ENCODE measurements around the gene TEDC1.

TEDC1 gene

DNA sequence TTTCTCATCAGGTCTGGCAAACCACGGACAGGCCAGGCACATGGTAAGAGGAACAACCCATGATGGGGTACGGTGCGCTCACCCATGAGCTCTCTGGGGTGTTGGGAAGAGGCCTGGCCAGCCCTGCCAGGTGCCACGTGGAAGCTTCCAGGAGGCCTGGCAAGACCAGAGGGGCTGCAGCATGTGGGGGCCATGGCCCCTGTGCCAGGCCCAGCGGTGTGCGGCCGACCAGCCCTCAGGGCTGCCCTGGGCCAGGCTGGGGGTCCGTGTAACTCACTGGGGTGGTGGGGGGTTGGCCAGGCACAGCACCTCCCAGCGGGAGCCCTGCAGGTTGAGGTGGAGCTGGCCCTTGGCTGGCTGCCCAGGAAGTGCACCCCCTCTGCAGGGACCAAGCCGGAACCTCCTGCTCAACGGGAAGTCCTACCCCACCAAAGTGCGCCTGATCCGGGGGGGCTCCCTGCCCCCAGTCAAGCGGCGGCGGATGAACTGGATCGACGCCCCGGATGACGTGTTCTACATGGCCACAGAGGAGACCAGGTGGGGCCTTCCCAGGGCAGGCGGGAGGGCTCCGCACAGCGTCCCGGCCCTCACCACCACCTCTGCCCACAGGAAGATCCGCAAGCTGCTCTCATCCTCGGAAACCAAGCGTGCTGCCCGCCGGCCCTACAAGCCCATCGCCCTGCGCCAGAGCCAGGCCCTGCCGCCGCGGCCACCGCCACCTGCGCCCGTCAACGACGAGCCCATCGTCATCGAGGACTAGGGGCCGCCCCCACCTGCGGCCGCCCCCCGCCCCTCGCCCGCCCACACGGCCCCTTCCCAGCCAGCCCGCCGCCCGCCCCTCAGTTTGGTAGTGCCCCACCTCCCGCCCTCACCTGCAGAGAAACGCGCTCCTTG, 21.3 kb upstream of the TEDC1 start:
- no peak for TF ChIP-seq CTCF (IDR thresholded peaks at IDR 0.05)

DNA sequence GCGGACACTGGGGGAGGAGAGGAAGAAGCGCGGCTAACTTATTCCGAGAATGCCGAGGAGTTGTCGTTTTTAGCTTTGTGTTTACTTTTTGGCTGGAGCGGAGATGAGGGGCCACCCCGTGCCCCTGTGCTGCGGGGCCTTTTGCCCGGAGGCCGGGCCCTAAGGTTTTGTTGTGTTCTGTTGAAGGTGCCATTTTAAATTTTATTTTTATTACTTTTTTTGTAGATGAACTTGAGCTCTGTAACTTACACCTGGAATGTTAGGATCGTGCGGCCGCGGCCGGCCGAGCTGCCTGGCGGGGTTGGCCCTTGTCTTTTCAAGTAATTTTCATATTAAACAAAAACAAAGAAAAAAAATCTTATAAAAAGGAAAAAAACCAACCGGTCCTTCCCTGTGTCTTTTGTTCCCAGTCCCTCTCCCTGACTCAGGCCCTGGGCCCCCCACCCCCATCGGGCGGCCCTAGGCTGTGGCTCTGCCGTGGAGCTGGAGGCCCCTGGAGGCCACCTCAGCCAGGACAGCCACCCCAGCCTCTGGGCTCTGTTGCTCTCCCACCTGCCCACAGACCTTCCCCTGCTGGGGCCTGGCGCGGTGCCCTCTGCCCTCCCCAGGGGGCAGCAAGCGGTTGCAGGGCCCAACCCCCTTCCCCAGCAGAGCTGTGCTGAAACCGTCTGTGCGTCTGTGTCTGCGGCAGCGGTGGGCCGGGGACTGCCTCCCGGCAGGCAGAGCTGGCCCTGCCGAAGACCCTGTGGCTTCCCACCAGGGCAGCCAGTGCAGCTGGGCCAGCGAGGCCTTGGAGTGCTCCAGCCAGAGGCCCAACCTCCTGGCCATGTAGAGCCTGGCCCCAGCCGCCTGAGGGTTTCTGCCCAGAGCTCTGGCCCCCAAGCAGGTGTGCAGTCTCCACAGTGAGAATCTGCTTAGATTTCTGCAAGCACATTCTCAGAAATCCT, 20.4 kb upstream of the TEDC1 start:
- no peak for TF ChIP-seq CTCF (IDR thresholded peaks at IDR 0.05)

DNA sequence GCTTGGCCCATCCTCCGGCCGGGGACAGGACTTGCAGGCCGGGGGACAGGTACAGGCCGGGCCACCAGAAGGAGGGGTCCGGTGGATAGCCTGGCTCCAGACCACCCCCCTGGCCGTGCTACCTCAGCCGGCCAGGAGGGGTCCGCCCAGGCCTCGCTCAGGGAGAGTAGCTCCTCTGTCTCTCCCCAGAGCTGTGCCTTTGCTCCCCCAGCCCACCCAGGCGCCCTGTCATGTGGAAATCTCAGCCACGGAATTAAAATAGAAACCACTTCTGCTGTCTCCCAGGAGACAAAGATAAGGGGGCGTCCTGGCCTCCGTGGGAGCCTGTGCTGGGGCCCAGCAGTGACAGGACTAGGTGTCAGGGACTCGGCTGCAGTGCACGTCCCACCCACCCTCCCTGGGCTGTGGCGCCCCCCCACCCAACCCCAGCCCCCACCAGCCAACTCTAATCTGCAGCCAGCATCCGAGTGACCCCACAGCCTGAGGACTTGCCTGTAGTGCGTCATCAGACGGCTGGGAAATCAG, 19.7 kb upstream of the TEDC1 start:
- TF ChIP-seq CTCF (IDR thresholded peaks at IDR 0.05), result no peak

DNA sequence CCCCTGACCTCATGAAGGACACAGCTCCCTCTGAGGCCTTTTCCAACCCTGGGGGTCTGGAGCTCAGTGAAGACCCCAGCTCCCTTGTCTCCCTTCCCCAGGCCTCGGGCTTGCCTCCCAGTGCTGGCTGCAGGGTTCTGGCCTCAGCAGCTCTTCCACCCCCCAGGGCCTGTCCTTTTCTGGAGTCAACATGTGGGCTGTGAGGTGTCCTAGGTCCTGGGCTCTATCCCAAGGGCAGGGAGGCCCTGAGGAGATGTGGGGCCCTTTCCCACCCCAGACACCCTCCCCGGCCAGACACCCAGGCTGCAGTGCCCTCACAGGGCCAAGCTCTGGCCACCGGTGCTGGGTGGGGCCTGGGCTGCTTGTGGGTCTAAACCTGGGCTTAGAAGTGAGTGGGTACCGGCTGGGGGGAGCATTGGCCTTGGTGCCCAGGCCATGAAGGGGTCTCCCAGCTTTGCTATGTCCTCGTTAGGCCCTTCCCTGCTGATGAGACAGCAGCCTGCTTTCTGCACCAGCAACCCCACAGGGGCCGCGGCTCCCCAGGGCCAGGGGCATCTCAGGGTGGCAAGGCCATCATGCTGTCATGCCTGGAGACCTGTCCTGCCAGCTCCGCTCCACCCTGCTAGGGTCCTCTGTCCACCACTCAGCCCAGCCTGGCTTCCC, 19.1 kb upstream of the TEDC1 start:
- TF ChIP-seq CTCF (IDR thresholded peaks at IDR 0.05), result no peak

DNA sequence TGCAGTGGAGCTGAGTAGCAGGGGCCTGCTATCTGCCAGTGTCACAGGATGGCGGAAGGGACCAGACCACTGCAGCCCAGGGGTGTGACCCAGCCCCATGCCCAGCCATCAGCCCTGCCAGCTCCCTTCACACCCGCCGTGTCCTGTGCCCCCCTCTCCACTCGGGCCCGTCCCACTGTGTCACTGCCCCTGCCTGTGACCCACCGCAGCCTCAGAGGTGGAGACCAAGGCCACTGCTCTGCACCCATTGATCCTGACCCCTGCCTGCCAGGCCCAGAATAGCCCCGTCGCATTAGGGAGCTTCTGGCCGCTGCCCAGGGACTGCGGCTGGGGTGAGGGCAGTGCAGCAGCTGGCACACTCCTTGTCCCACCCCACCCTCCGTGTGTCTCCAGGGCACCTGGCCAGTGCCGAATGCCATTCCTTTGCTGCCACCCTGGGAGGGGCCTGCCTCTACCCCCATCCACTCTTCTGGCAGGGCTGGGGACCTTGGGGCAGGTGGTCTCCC, 18.5 kb upstream of the TEDC1 start:
- no peak for TF ChIP-seq CTCF (IDR thresholded peaks at IDR 0.05)

DNA sequence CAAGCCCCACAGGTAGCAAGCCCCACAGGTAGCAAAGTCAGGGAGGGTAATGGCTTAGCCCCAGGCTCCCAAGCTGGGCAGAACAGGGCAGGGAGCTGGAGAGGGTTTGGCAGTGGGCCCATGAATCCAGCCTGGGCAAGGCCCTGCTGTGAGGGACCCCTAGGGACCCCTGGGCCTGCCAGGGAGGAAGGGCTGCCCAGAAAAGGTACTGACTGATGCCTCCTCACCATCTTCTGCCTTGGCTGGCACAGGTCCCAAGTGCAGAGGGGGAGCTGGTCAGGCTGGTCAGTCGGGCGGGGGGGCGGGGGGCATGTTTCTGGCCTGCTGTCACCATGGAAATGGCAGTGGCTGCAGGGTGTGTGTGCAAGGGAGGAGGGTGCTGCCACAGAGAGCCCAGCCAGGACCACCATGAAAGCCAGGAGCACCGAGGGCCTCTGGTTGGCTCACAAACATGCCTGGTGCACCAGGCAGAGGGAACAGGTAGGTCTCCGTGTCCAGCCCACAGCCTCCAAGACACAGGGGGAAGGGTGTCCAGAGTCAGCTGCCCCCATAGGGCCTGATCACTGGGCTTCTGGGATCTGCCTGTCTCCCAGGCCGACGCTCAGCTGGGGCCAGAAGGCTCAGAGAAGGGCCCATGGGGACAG, 17.9 kb upstream of the TEDC1 start:
- no peak for TF ChIP-seq CTCF (IDR thresholded peaks at IDR 0.05)

Data from LNCAP (cell line).